ENCODE results near the gene RCL1.

RCL1 gene

DNA sequence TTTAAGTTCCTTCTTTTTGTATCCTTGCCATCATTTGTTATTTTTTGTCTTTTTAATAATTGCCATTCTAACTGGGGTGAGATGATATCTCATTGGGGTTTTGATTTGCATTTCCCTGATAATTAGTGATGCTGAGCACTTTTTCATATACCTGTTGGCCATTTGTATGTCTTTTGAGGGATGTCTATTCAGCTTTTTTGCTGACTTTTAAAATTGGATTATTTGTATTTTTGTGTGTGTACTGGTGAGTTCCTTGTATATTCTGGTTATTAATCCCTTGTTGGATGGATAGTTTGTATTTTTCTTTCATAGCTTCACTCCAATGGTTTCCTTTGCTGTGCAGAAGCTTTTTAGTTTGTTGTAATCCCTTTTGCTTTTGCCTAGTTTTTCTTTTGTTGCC is 19.1 kb downstream of the RCL1 start:
- TF ChIP-seq, protein P1, sequence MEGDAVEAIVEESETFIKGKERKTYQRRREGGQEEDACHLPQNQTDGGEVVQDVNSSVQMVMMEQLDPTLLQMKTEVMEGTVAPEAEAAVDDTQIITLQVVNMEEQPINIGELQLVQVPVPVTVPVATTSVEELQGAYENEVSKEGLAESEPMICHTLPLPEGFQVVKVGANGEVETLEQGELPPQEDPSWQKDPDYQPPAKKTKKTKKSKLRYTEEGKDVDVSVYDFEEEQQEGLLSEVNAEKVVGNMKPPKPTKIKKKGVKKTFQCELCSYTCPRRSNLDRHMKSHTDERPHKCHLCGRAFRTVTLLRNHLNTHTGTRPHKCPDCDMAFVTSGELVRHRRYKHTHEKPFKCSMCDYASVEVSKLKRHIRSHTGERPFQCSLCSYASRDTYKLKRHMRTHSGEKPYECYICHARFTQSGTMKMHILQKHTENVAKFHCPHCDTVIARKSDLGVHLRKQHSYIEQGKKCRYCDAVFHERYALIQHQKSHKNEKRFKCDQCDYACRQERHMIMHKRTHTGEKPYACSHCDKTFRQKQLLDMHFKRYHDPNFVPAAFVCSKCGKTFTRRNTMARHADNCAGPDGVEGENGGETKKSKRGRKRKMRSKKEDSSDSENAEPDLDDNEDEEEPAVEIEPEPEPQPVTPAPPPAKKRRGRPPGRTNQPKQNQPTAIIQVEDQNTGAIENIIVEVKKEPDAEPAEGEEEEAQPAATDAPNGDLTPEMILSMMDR (IDR thresholded peaks at IDR 0.05; ENCODE audit: extremely low read depth, insufficient read depth, missing control alignments): no peak
- in situ Hi-C loops (cut with MboI; ENCODE audit: low pct_unique_long_range_greater_than_20kb, low sequenced_read_pairs, unreplicated experiment): no loop called here
- no peak for DNase-seq (ENCODE audit: low spot score)

DNA sequence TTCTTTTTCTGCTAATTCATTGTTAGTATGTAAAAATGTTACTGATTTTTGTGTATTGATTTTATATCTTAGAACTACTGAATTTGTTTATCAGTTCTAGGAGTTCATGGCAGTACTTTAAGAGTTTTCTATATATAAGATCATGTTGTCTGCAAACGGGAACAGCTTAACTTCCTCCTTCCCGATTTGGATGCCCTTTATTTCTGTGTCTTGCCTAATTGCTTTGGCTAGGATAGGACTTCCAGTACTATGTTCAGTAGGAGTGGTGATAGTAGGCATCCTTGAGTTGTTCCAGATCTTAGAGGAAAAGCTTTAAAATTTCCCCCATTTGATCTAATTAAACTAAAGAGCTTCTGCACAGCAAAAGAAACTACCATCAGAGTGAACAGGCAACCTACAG is 20.1 kb downstream of the RCL1 start:
- in situ Hi-C loops (cut with MboI; ENCODE audit: low pct_unique_long_range_greater_than_20kb, low sequenced_read_pairs, unreplicated experiment): no loop called here
- DNase-seq (ENCODE audit: low spot score): no peak
- TF ChIP-seq, protein P1 (IDR thresholded peaks at IDR 0.05; ENCODE audit: extremely low read depth, insufficient read depth, missing control alignments): no peak

DNA sequence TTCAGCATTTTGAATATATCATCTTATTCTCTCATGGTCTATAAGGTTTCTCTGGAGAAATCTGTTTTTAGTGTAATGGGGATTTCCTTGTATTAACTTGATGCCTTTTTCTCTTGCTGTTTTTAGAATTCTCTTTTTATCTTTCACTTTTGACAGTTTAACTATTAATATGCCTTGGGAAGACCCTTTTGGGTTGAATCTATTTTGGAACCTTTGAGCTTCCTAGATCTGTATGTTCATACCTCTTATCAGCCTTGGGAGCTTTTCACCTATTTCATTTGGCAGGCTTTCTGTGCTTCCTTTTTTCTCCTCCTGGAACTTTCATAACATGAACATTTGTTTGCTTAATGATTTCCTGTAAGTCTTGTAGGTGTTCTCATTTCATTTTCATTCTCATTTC is 22.2 kb downstream of the RCL1 start:
- TF ChIP-seq, protein P1 (IDR thresholded peaks at IDR 0.05; ENCODE audit: extremely low read depth, insufficient read depth, missing control alignments): no peak
- in situ Hi-C loops (cut with MboI; ENCODE audit: low pct_unique_long_range_greater_than_20kb, low sequenced_read_pairs, unreplicated experiment): no loop called here
- DNase-seq (ENCODE audit: low spot score): no peak

DNA sequence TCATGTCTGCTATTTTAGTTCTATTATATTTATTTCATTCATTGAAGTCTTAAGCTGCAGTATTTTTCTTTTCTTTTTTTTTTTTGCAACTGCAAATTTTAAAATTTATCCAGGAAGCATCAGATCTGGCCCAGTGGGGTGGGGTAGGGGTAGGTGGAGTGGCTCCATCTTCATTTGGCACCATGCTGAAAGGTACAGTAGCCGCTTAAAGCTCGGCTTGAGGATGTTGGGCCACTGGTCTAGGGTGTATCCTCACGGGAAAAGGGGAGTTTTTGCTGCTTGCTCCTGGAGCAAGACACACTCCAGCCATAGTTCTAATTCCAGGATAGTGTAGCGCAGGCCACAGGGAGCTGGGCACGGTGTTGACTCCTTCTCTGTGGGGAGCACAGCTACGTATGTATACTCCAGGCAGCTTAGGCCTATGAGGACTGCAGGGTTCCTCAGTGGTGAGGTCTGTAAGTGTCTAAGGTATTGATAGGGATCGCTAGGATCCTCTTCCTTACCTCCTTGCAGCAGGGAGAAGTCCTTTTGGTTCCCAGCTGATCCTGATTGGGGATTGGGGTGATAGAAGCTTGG is 22.7 kb downstream of the RCL1 start:
- DNase-seq (ENCODE audit: low spot score): no peak
- TF ChIP-seq, protein P1 (IDR thresholded peaks at IDR 0.05; ENCODE audit: extremely low read depth, insufficient read depth, missing control alignments): no peak
- in situ Hi-C loops (cut with MboI; ENCODE audit: low pct_unique_long_range_greater_than_20kb, low sequenced_read_pairs, unreplicated experiment): no loop called here

DNA sequence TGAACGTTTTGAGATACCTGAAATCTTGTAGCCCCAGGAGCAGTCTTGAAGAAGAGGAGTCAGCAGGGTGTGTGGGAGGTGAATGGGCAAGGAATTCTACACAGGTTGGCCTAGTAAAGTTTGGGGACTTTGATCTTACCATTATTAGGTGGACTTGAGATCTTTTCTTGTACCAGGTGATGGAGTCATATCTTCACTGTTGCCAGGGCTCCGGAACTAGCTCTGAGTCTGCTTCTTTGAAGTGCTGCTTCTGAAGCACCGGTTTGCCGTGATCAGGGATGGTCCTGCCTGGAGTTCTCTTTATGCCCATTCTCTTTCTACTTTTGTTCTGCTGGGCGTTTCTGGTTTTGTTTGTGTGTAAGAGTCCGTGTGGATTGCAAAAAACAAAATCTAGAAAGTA is 27.4 kb downstream of the RCL1 start:
- no peak for DNase-seq (ENCODE audit: low spot score)
- TF ChIP-seq, protein P1 (IDR thresholded peaks at IDR 0.05; ENCODE audit: extremely low read depth, insufficient read depth, missing control alignments): no peak
- in situ Hi-C loops (cut with MboI; ENCODE audit: low pct_unique_long_range_greater_than_20kb, low sequenced_read_pairs, unreplicated experiment): no loop called here

DNA sequence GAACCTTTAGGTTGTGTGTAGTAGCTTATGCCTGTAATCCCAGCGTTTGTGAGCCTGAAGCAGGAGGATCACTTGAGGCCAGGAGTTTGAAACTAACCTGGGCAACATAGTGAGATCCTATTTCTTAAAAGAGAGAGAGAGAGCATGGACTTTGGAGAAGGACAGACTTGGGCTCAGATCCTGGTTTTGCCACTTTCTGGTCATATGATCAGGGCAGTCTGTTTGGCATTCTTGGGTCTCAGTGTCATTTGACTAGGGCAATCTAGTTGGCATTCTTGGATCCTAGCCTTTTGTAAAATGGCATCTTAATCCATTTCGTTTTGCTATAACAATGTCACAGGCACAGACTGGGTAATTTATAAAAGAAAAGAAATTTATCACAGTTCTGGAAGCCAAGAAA is 28.4 kb downstream of the RCL1 start:
- TF ChIP-seq, protein P1 (IDR thresholded peaks at IDR 0.05; ENCODE audit: extremely low read depth, insufficient read depth, missing control alignments): no peak
- DNase-seq (ENCODE audit: low spot score): no peak
- in situ Hi-C loops (cut with MboI; ENCODE audit: low pct_unique_long_range_greater_than_20kb, low sequenced_read_pairs, unreplicated experiment): no loop called here

DNA sequence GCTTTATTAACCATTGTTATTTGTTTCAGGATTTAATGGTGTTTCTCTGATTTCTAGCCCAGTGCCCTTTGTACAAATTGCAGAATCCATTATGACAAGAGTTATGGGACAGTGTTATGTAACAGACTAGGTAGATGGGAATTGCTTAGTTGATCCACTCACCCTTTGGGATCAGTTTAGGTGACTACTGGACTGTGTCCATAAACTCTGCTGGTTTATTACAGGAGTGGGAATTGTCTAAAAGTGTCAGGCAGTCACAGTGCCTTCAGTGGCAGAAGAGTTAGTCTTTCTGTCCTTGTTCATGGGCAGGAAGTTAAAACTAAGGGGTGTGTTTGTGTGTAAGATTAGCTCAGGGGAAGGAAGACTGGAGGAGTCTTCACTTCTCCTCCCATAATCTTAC is 29.3 kb downstream of the RCL1 start:
- in situ Hi-C loops (cut with MboI; ENCODE audit: low pct_unique_long_range_greater_than_20kb, low sequenced_read_pairs, unreplicated experiment): no loop called here
- no peak for DNase-seq (ENCODE audit: low spot score)
- TF ChIP-seq, protein P1 (IDR thresholded peaks at IDR 0.05; ENCODE audit: extremely low read depth, insufficient read depth, missing control alignments): no peak
